Keratinocyte (primary cell): ENCODE measurements around the gene CTDSP2.

Experiments used
- EZH2 ChIP-seq: IDR thresholded peaks from one replicate; pipeline ENCODE4 v1.6.1; 2012; ENCODE audit warnings: inconsistent platforms, mild to moderate bottlenecking, low read length, moderate library complexity
- TF ChIP-seq, protein P1 (sequence below), 3 experiments: IDR thresholded peaks in 1 of 3; conservative IDR thresholded peaks in 1 of 3; optimal IDR thresholded peaks in 1 of 3; 2 replicates in 2 of 3; 3 replicates in 1 of 3; pipeline versions ENCODE3 to v1.5.1; 2011; ENCODE audit warnings: low read length in 3 of 3, mild to moderate bottlenecking in 3 of 3, moderate library complexity in 2 of 3, control low read depth in 1 of 3, inconsistent platforms in 1 of 3; ENCODE audit not compliant: insufficient read depth in 2 of 3; ENCODE audit errors: extremely low read depth in 1 of 3

GRCh38 chr12:57853864-57854556 lies 7.5 kb upstream of the CTDSP2 start:
- TF ChIP-seq, protein P1, sequence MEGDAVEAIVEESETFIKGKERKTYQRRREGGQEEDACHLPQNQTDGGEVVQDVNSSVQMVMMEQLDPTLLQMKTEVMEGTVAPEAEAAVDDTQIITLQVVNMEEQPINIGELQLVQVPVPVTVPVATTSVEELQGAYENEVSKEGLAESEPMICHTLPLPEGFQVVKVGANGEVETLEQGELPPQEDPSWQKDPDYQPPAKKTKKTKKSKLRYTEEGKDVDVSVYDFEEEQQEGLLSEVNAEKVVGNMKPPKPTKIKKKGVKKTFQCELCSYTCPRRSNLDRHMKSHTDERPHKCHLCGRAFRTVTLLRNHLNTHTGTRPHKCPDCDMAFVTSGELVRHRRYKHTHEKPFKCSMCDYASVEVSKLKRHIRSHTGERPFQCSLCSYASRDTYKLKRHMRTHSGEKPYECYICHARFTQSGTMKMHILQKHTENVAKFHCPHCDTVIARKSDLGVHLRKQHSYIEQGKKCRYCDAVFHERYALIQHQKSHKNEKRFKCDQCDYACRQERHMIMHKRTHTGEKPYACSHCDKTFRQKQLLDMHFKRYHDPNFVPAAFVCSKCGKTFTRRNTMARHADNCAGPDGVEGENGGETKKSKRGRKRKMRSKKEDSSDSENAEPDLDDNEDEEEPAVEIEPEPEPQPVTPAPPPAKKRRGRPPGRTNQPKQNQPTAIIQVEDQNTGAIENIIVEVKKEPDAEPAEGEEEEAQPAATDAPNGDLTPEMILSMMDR (optimal IDR thresholded peaks at IDR 0.05 in 1 of 3, IDR thresholded peaks at IDR 0.05 in 1 of 3, conservative IDR thresholded peaks at IDR 0.05 in 1 of 3; ENCODE audit: extremely low read depth in 1 of 3, insufficient read depth in 2 of 3, low read length in 3 of 3): no peak
- TF ChIP-seq EZH2: no peak
